ENCODE data around the gene LARGE1.

Gene LARGE1

DNA sequence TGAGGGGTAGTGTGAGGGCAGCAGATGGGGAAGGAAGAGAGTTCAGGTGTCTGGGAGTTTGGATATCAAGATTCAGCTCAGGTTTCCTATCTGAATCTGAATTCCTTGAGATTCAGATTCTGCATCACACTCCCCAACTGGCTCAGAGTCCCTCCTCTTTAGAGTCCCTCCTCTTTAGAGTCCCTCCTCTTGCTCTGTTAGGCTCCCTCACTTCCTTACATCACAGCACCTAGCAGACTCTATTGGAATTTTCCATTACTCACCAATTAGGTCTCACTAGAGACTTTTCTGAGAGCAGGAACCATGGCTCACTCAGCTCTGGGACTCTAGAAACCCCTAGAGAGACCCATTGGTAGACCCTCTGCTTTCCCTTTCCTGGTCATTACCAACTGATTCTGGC, 558.7 kb downstream of the LARGE1 start:
- in situ Hi-C loops (cut with HindIII; ENCODE audit: low pct_ligation_motif_present, low pct_unique_long_range_greater_than_20kb, low sequenced_read_pairs): no loop called here
- DNase-seq: peak; percentile 45

DNA sequence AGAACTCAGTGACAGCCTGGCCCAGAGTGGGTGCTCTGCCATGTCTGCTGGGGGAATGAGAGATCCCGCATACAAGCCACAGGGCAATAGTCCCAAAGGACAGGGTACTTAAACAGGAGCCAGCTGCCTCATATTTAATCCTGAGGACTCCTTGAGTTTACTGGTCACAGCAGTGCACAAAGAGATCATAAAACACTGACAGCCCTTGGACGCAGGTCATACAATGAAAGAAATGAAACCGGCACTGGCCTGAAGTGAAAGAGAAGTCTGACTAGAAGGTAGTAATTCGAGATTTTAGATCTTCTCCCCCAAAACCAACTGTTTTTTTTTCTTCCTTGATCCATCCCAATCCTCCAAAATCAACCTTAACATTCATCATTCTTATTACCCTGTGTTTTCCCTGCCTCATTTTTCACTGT, 562.3 kb downstream of the LARGE1 start:
- in situ Hi-C loops (cut with HindIII; ENCODE audit: low pct_ligation_motif_present, low pct_unique_long_range_greater_than_20kb, low sequenced_read_pairs): no loop called here
- DNase-seq: no peak

DNA sequence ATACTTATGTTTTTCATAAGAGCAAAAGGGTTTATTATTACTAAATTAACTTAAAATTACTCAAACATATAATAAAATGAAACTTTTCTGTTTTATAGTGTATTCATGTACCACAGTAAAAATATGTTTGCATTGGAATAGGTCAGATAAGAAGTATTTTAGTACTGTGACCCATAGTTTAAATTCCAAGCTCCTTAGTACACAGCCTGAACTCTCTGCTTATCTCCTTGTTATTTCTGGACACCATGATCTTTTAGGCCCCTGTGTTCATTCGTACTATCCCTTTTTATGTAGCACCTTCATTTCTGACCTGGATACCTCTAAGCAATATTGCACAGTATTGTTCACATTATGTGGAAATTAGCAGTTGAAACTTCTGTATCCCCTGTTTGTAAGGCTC, 565.3 kb downstream of the LARGE1 start:
- no peak for DNase-seq
- in situ Hi-C loops (cut with HindIII; ENCODE audit: low pct_ligation_motif_present, low pct_unique_long_range_greater_than_20kb, low sequenced_read_pairs): no loop called here

DNA sequence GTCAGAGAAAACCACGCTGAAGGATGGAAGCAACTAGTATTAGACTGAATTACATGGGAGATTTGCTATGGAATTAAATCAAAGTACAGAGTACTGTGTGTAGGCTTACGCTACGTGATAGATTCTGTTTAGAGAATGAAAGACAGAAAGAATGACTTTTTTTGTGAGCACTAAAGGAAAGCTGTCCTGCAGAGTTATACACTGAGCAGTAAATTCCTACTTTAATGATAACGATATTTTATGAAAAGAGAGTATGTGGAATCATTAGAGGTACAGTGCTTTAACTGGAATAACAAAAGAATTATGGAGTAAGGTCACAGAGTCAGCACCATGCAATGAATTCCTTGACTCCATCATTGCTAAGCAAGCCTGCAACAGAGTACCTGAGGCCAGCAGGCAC, 566.8 kb downstream of the LARGE1 start:
- in situ Hi-C loops (cut with HindIII; ENCODE audit: low pct_ligation_motif_present, low pct_unique_long_range_greater_than_20kb, low sequenced_read_pairs): no loop called here
- DNase-seq: no peak

DNA sequence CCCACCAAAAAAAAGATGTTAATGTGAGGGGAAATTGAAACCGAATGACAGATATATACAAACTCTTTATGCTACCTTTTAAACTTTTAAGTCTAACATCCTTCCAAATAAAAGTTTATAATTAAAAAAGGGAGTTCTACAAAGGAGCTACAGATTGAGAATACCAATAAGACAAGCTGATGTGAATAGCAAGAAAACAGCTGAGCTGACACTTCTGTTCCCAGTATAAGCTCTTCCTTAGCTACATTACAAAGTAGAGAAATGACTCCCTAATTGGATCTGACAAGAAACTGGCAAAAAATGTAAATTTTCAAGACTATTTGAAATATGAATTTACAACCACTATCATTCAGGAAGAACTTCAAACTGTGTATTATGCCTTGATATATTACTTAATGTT, 567.5 kb downstream of the LARGE1 start:
- DNase-seq: no peak
- in situ Hi-C loops (cut with HindIII; ENCODE audit: low pct_ligation_motif_present, low pct_unique_long_range_greater_than_20kb, low sequenced_read_pairs): no loop called here

DNA sequence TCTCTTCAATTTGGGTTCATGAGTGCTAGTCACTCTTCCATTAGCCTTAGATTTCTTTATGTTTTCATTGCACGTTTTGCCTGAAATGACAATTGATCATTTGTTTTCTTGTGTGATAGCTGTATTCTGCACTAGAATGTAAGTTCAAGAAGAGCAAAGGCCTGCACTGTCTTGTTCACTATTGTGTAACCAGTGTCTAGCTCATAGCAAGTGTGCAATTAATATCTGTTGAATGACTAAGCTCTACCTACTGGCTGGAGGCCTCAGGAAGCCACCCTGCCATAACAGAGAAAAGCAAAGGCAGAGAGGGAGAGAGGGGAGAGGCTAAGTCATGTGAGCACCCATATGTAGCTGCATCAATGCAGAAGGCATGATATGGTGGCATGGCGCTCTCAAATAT, 569.3 kb downstream of the LARGE1 start:
- no peak for DNase-seq
- in situ Hi-C loops (cut with HindIII; ENCODE audit: low pct_ligation_motif_present, low pct_unique_long_range_greater_than_20kb, low sequenced_read_pairs): no loop called here

DNA sequence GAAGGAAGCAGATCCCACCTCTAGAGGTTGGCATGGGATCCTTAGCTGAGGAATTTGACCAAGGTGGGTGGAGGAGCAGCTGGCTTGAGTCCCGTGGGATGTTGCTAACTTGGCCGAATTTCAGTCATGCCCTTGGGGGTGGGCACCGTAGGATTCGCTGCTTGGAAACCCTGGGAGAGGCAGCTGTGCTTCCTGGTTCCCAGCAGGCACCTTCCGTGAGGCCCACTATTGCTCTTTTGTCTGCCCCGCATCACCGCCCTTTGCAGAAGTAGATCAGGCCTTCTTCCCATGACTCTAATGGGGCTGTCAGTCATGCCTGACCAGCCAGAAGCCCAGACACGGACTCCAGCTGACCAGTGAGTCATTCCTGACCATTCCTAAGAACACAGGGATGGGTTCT, 569.8 kb downstream of the LARGE1 start:
- in situ Hi-C loops (cut with HindIII; ENCODE audit: low pct_ligation_motif_present, low pct_unique_long_range_greater_than_20kb, low sequenced_read_pairs): no loop called here
- peak; percentile 83 for DNase-seq

DNA sequence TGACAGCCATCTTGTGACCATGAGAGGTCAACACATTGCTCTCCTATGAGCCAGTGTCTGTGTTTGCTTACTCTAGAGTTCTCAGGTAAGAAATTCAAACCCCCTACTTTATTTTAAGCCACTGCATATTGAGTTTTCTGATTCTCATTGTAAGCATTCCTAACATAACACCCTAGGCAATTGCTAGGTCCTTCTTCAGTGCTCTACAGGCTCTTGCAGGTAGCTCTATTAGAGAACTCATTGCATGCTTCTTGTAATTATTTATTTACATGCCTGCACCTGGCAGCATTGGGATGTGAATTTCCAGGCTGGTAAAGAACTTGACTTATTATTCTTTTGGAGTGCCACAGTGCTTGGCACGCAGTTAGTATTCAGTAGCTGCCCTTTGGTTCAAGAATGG, 573.3 kb downstream of the LARGE1 start:
- DNase-seq: no peak
- in situ Hi-C loops (cut with HindIII; ENCODE audit: low pct_ligation_motif_present, low pct_unique_long_range_greater_than_20kb, low sequenced_read_pairs): no loop called here

DNA sequence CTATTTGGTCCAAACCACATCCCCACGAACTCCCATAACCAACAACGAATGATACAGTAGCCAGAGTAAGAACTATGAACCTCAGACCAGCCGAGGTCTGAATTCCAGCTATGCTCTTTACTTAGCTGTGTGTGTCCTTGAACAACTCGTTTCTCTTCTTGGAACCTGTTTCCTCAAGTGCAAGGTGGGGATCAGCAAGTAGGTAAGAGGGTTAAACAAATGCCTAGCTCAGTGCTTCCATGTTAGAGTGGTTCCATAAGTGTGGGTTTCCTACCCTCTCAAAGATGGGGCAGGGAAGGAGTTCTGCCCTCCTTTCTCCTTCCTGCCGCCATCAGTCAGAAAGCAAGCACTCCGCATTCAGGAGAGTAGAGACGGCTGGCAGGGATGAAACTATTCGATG, 578.7 kb downstream of the LARGE1 start:
- DNase-seq: no peak
- in situ Hi-C loops (cut with HindIII; ENCODE audit: low pct_ligation_motif_present, low pct_unique_long_range_greater_than_20kb, low sequenced_read_pairs): no loop called here

DNA sequence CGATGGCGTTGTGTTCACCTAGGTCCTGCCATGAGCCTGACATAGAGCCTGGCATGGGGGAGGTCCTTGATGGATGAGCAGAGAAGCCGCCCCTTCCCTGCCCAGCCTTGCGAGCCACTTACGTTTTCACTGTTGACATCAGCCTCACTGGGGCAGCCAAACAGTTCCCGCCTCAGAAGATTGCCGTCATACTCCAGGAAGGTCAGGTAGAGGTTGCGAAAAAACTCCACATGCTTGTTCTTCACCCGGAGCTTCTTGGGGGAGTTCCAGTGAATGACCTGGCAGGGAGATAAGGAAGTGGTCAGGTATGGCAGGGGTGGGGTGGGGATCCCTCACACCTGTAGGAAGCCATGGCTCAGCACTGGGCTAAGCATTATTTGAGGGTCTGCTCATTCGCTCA, 582.8 kb downstream of the LARGE1 start:
- in situ Hi-C loops (cut with HindIII; ENCODE audit: low pct_ligation_motif_present, low pct_unique_long_range_greater_than_20kb, low sequenced_read_pairs): no loop called here
- no peak for DNase-seq

DNA sequence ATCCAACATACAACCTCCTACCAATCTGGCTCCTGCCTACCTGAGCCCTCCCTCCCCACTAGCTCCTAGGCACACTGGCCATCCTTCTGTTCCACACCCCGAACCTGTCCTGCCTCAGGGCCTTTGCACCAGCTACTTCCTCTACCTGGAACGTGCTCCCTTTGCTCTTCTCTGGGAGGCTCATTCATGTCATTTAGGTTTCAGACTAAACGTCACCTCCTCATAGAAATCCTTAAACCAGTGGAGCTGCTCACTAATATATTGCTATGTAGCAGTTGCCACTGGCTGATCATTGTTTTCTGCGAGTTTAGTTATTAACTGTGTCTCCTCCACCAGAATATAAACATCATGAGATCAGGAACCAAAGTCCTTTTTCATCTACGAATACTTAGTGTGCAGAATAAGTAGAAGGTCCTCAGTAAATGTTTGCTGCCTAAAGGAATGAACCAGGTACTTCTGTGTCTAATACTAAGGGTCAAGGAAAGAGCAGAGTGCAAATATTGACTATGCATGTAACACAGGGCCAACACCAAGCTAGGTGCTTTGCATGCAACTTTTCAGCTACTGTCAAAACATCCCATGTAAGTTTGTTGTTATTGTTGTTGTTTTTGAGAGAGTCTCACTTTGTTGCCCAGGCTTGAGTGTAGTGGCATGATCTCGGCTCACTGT, 584.5 kb downstream of the LARGE1 start:
- DNase-seq: peak; percentile 61
- in situ Hi-C loops (cut with HindIII; ENCODE audit: low pct_ligation_motif_present, low pct_unique_long_range_greater_than_20kb, low sequenced_read_pairs): no loop called here

DNA sequence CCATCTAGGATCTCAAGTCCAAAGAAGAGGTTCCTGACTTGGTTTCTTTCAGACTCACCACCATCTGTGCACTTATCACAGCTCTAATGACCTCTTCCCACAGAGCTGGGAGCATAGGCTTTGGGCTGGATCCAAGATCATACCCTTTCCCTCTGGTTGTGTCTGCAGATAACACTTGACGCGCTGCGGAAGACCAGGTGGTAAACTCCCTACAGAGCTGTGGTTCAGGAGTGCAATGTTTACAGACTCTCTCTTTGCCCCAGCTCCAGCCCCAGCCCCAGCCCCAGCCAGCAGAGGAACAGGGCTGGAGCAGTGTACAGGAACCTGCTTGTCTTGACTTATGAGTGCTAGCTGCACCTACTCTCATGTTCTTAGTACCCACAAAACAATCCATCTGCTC, 587.7 kb downstream of the LARGE1 start:
- in situ Hi-C loops (cut with HindIII; ENCODE audit: low pct_ligation_motif_present, low pct_unique_long_range_greater_than_20kb, low sequenced_read_pairs): no loop called here
- DNase-seq: no peak

DNA sequence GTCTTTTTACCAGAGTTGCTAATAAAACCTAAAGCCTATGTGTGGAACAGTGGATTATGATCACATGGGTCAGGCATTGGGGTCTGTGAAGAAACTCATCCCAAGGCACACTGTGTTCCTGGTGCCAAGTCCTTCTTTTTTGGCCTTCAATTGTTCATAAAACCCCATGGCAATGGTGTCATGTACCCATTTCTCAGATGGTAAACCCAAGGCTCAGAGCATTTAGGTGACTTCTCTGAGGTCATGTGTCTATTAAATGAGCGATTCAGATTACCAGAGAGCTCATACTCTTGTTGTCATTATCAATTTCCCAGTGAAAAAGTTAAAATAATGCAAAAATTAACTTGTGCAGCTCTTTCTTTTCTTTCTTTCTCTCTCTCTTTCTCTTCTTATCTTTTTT, 589.3 kb downstream of the LARGE1 start:
- in situ Hi-C loops (cut with HindIII; ENCODE audit: low pct_ligation_motif_present, low pct_unique_long_range_greater_than_20kb, low sequenced_read_pairs): no loop called here
- no peak for DNase-seq

DNA sequence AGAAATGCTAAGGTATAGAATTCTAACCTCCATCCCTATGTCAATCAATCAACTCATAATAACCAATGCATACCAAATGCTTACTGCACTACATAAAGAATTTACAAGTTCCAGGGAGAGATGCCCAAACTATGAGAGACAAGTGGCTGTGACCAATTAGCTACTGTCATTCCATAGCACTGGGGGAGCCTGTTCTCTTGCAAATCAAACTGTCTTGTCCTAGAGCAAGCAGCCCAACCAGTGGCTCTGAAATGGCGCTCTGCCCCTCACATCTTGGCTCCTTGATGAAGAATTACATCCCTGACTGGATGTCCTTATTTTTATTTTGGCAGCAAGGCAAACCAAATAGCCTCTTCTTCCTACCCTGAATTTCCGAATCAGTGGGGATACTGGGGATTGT, 589.7 kb downstream of the LARGE1 start:
- no peak for DNase-seq
- in situ Hi-C loops (cut with HindIII; ENCODE audit: low pct_ligation_motif_present, low pct_unique_long_range_greater_than_20kb, low sequenced_read_pairs): no loop called here

DNA sequence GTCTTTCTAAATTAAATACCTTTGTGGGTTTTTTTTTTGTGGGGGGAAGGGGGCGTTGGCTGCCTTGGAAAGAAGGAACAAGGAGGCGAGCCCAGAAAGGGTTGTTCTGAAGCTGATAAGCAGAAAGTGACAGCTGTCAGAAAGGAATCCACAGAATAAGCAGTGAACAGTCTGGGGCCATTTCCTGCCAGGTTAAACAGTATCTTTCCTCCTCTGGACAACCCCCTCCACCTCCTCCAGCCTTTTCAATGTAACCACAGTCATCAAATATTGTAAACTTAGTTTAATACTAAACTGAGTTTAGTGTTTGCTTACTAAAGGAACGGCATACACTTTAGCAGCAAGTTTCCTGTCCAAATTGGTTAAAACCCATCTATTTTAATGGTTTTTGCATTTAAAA, 590.9 kb downstream of the LARGE1 start:
- in situ Hi-C loops (cut with HindIII; ENCODE audit: low pct_ligation_motif_present, low pct_unique_long_range_greater_than_20kb, low sequenced_read_pairs): no loop called here
- DNase-seq: peak; percentile 66

DNA sequence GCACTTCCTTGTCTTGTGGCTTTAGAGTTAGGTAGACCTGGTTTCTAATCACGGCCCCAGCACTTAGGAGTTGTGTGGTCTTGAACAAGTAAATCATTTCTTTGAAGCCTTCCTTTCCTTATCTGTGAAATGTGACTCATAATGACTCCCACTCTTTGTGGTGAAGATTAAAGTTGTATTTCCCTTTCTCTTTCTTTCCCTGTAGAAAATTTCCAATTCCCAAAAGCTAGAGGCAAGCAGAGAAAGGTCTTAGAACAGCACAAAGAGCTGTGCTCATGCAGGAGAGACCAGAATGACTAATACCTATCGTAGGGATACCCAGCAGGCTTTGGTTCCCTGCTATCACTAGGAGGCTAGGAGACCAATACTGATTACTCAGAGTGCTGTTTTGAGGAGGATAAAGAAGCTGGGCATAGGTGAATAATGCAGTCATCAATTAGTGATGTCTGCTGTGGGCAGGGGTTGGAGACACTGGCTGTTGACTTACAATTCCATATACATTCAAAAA, 591.4 kb downstream of the LARGE1 start:
- in situ Hi-C loops (cut with HindIII; ENCODE audit: low pct_ligation_motif_present, low pct_unique_long_range_greater_than_20kb, low sequenced_read_pairs): no loop called here
- DNase-seq: peak; percentile 77

DNA sequence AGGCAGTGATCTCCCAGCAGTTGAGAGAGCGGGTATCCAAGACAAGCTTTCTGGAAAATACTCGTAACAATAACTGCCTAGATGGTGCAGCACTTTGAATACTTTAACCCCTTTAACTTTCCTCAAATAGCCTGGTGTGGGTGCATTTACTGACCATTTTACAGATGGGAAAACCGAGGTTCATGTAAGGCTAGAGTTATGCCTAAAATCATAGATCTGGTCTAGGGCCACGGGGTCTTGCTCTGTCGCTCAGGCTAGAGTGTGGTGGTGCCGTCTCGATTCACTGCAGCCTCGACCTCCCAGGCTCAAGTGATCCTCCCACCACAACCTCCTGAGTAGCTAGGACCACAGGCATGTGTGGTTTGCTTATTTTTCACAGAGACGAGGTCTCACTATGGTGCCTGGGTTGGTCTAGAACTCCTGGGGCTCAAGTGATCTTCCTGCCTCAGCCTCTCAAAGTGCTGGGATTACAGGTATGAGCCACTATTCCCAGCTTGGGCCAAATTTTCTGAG, 592.9 kb downstream of the LARGE1 start:
- DNase-seq: no peak
- in situ Hi-C loops (cut with HindIII; ENCODE audit: low pct_ligation_motif_present, low pct_unique_long_range_greater_than_20kb, low sequenced_read_pairs): no loop called here

DNA sequence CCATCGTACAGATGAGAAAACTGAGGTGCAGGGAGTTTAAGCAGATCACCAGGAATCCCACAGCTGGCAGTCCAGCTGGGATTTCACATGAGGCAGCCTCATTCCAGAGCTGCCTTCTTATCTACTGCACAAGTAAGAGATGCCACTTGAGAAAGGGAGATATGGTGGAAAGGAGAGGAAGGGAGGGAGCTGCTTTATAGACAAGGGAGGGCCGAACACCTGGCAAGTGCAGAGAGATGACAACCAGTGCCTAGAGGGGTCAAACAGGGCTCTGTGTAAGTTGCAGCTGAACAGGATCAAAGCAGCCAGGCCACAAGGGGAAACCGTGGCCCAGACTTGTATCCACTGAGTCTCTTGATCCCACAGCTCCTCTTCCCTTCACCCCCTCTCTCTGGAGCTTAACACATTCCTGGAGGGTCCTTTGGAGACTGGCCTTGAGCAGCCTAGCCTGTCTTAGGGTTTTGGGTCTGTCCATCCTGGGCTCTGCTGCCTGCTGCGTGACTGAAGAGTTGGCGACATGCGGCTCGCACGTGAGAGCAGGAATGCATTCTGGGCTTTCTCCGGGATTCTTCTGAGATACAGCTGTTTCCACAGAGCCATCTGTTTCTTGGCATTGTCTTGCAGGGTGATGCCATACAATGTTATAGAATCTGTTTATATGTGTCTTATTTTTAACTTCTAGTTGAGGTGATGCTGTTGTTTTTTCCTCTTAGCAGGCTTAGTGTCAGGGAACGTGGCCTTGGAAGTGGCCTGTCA, 593.6 kb downstream of the LARGE1 start:
- in situ Hi-C loops (cut with HindIII; ENCODE audit: low pct_ligation_motif_present, low pct_unique_long_range_greater_than_20kb, low sequenced_read_pairs): no loop called here
- no peak for DNase-seq

DNA sequence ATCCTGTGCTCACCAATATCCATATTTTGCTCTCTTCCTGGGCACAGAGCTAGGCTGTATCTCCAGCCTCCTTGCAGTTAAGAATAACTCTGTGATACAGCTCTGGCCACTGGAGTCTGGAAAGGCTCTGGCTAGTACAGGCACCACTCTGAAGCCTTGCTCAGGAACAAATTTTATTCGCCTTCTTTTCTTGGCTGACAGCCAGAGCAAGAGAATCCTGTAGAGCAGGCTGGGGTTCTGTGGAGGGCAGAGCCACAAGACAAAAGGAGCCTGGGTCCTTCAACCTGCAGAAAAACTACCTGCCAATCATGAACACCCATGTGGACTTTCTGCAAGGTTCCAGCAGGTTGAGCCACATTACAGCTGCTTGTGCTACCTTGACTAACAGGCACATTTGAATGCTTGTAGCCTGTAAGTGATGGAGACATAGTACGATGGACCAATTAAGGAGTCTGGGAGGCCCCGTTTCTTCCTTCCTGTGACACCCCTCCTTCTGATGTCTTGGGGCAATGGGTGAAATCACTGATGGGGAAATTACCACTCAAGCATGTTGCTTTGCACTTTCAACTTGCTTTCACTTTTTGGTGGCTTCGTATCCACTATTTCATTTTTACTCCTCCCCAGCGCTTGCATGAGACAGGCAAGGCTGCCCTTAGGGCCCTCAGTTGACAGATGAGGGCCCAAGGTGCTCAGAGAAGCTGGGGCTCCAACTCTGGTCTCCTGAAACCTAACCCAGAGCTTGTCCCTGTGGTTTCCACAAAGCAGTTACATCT, 594.9 kb downstream of the LARGE1 start:
- DNase-seq: no peak
- in situ Hi-C loops (cut with HindIII; ENCODE audit: low pct_ligation_motif_present, low pct_unique_long_range_greater_than_20kb, low sequenced_read_pairs): no loop called here
